ENCODE results near the gene DENND1B.

The DENND1B gene

GRCh38 chr1:197559244-197559643 lies 216.0 kb downstream of the DENND1B start:
- Histone ChIP-seq H3K4me1 (ENCODE audit: low read length) (peaks cover 8% of the 10 kb centered on the region; the same call in 1 of the 2 replicates), H3K9me3 (replicated peaks; ENCODE audit: insufficient read depth, low read length) (no peaks in the 10 kb centered on the region), H3K36me3 (replicated peaks; ENCODE audit: insufficient read depth, low read length) (no peaks in the 10 kb centered on the region; the same call in 1 of the 2 replicates), H3K9ac (ENCODE audit: low read length) (no peak overlapping the region), H3K9me2 (replicated peaks; ENCODE audit: insufficient read depth, low read length) (no peaks in the 10 kb centered on the region), H2AFZ (ENCODE audit: low read length) (no peak overlapping the region), H3F3A (ENCODE audit: insufficient read depth, low read length) (no peaks in the 10 kb centered on the region), H3K4me3 (ENCODE audit: low read length) (no peak overlapping the region), H3K27ac (ENCODE audit: low read length) (no peak overlapping the region), H3K27me3 (replicated peaks; ENCODE audit: insufficient read depth, low read length) (no peaks in the 10 kb centered on the region), H3K79me2 (ENCODE audit: low read length) (no peaks in the 10 kb centered on the region), H3K4me2 (ENCODE audit: low read depth, low read length) (no peak overlapping the region), H4K20me1 (ENCODE audit: insufficient read depth, low read length) (no peaks in the 10 kb centered on the region)
- no peak for DNase-seq
- TF ChIP-seq EZH2phosphoT487 (IDR thresholded peaks at IDR 0.05; ENCODE audit: low read length) (no peak), EZH2 (optimal IDR thresholded peaks at IDR 0.05; ENCODE audit: low read depth, low read length) (no peak), CTCF (IDR thresholded peaks at IDR 0.05; ENCODE audit: low read length) (no peak)

- peaks cover 18% of the 10 kb centered on the region for H3K4me1 ChIP-seq (ENCODE audit: low read length)
- no peak overlapping the region for H3K4me3 ChIP-seq (ENCODE audit: low read length)
- no peaks in the 10 kb centered on the region for H3F3A ChIP-seq (ENCODE audit: insufficient read depth, low read length)
- H3K27me3 ChIP-seq (replicated peaks; ENCODE audit: insufficient read depth, low read length): no peaks in the 10 kb centered on the region
- no peaks in the 10 kb centered on the region for H3K9me2 ChIP-seq (replicated peaks; ENCODE audit: insufficient read depth, low read length)
- H4K20me1 ChIP-seq (ENCODE audit: insufficient read depth, low read length): no peaks in the 10 kb centered on the region
- H3K9me3 ChIP-seq (replicated peaks; ENCODE audit: insufficient read depth, low read length): no peaks in the 10 kb centered on the region
- H3K36me3 ChIP-seq (replicated peaks; ENCODE audit: insufficient read depth, low read length): no peaks in the 10 kb centered on the region; the same call in 1 of the 2 replicates
- DNase-seq: no peak
- H3K4me2 ChIP-seq (ENCODE audit: low read depth, low read length): no peak overlapping the region
- H3K27ac ChIP-seq (ENCODE audit: low read length): no peak overlapping the region
- H3K79me2 ChIP-seq (ENCODE audit: low read length): no peaks in the 10 kb centered on the region
- no peak overlapping the region for H2AFZ ChIP-seq (ENCODE audit: low read length)
- TF ChIP-seq EZH2phosphoT487 (IDR thresholded peaks at IDR 0.05; ENCODE audit: low read length) (no peak), CTCF (IDR thresholded peaks at IDR 0.05; ENCODE audit: low read length) (no peak), EZH2 (optimal IDR thresholded peaks at IDR 0.05; ENCODE audit: low read depth, low read length) (no peak)
- H3K9ac ChIP-seq (ENCODE audit: low read length): no peak overlapping the region
Observed at GRCh38 chr1:197557302-197557701, 218.0 kb downstream of the DENND1B start.

GRCh38 chr1:197553281-197553680 lies 222.0 kb downstream of the DENND1B start:
- Histone ChIP-seq H2AFZ (ENCODE audit: low read length) (no peak overlapping the region), H3F3A (ENCODE audit: insufficient read depth, low read length) (no peaks in the 10 kb centered on the region), H4K20me1 (ENCODE audit: insufficient read depth, low read length) (no peaks in the 10 kb centered on the region), H3K36me3 (replicated peaks; ENCODE audit: insufficient read depth, low read length) (no peaks in the 10 kb centered on the region), H3K27ac (ENCODE audit: low read length) (no peak overlapping the region), H3K9ac (ENCODE audit: low read length) (no peak overlapping the region), H3K79me2 (ENCODE audit: low read length) (no peaks in the 10 kb centered on the region), H3K9me3 (replicated peaks; ENCODE audit: insufficient read depth, low read length) (no peaks in the 10 kb centered on the region), H3K4me1 (ENCODE audit: low read length) (peaks cover 18% of the 10 kb centered on the region), H3K4me2 (ENCODE audit: low read depth, low read length) (peak overlapping the region; percentile 38; the same call in 1 of the 2 replicates), H3K9me2 (replicated peaks; ENCODE audit: insufficient read depth, low read length) (no peaks in the 10 kb centered on the region), H3K4me3 (ENCODE audit: low read length) (no peak overlapping the region), H3K27me3 (replicated peaks; ENCODE audit: insufficient read depth, low read length) (no peaks in the 10 kb centered on the region)
- no peak for DNase-seq
- TF ChIP-seq EZH2 (optimal IDR thresholded peaks at IDR 0.05; ENCODE audit: low read depth, low read length) (no peak), EZH2phosphoT487 (IDR thresholded peaks at IDR 0.05; ENCODE audit: low read length) (no peak), CTCF (IDR thresholded peaks at IDR 0.05; ENCODE audit: low read length) (no peak)

Measured in MM.1S (cell line).